Raji (cell line): Measurements from ENCODE around the gene TSPAN5.

Experiments used
- POLR2A ChIP-seq: IDR thresholded peaks from 2 replicates; pipeline ENCODE4 v1.6.1; 2011; ENCODE audit warnings: low read depth, low read length, control low read depth; ENCODE audit not compliant: insufficient read depth

The TSPAN5 gene

GRCh38 chr4:98659741-98660462 lies 1.5 kb upstream of the TSPAN5 start:
- TF ChIP-seq POLR2A = no peak

- TF ChIP-seq POLR2A = no peak
Observed at GRCh38 chr4:98659106-98659592, 738 bp upstream of the TSPAN5 start.

GRCh38 chr4:98657531-98658286 lies 702 bp downstream of the TSPAN5 start:
- no peak for TF ChIP-seq POLR2A

GRCh38 chr4:98656886-98657285 lies 1.5 kb downstream of the TSPAN5 start:
- TF ChIP-seq POLR2A = no peak

GRCh38 chr4:98656443-98656842 lies 2.0 kb downstream of the TSPAN5 start:
- TF ChIP-seq POLR2A = no peak

GRCh38 chr4:98653890-98654867 lies 4.2 kb downstream of the TSPAN5 start:
- no peak for TF ChIP-seq POLR2A

GRCh38 chr4:98652996-98653395 lies 5.4 kb downstream of the TSPAN5 start:
- no peak for TF ChIP-seq POLR2A

GRCh38 chr4:98648602-98649001 lies 9.8 kb downstream of the TSPAN5 start:
- TF ChIP-seq POLR2A = no peak

- no peak for TF ChIP-seq POLR2A
Observed at GRCh38 chr4:98646422-98646821, 12.0 kb downstream of the TSPAN5 start.

- TF ChIP-seq POLR2A = no peak
Observed at GRCh38 chr4:98645527-98645926, 12.9 kb downstream of the TSPAN5 start.

- TF ChIP-seq POLR2A = no peak
Observed at GRCh38 chr4:98643755-98644154, 14.7 kb downstream of the TSPAN5 start.

GRCh38 chr4:98642991-98643426 lies 15.4 kb downstream of the TSPAN5 start:
- no peak for TF ChIP-seq POLR2A

GRCh38 chr4:98641906-98642668 lies 16.3 kb downstream of the TSPAN5 start:
- no peak for TF ChIP-seq POLR2A

GRCh38 chr4:98641376-98641775 lies 17.0 kb downstream of the TSPAN5 start:
- TF ChIP-seq POLR2A = no peak

GRCh38 chr4:98639523-98639922 lies 18.9 kb downstream of the TSPAN5 start:
- TF ChIP-seq POLR2A = no peak

- TF ChIP-seq POLR2A = no peak
Observed at GRCh38 chr4:98639108-98639507, 19.3 kb downstream of the TSPAN5 start.
